HCT116 (cell line): ENCODE data around the gene EGFL7. TPM values are rescaled to one million over a fixed set of nuclear protein-coding genes. Genes with fewer than 3 reads are reported as not detected.

ENCODE experiments used
- ATAC-seq: fragments of 200-7000 bp; cut with Tn5 transposase; 2 replicates; pipeline ENCODE4 v1.9.1; 2020; ENCODE audit warnings: mild to moderate bottlenecking, moderate library complexity
- BruUV-seq: library from RNA; stranded (reverse); fragments of 400-500 nt; replicated peaks from 2 replicates; lab custom pipeline; 2021; lab: Mats Ljungman, UMichigan
- CTCF ChIA-PET: fragments of 300-600 bp; sonication (Branson Sonifier 250); formaldehyde crosslinking; loops from one replicate; lab custom pipeline; 2021; ENCODE audit warnings: antibody characterized with exemption; lab: Charles Lee
- POLR2A ChIA-PET: fragments of 300-600, 350-600 bp; sonication (Branson Sonifier 250); formaldehyde crosslinking; loops from one replicate; lab custom pipeline; 2021; ENCODE audit warnings: antibody characterized with exemption; lab: Charles Lee
- RAD21 ChIA-PET, 2 experiments: fragments of 300-600 bp; sonication (Branson Sonifier 250); formaldehyde crosslinking; loops; one replicate each; lab custom pipeline; 2023; ENCODE audit warnings: low total read pairs in 2 of 2; ENCODE audit not compliant: uncharacterized antibody in 2 of 2, unreplicated experiment in 2 of 2, low non-redundant PET in 1 of 2; lab: Charles Lee
- DNase-seq: peaks from one replicate; pipeline ENCODE4 v3.0.0-alpha.2; 2010; ENCODE audit warnings: low read depth, low spot score
- H2AFZ ChIP-seq: fragments of 200-600 bp; shearing (Covaris generic), sonication (generic); 2 replicates; pipeline ENCODE4 v1.6.1; 2017; ENCODE audit warnings: low read depth, mixed run types, mixed read lengths, antibody characterized with exemption, low read length; ENCODE audit not compliant: poor library complexity, severe bottlenecking
- H3K27ac ChIP-seq: 2 replicates; pipeline ENCODE4 v1.5.1; 2012; ENCODE audit warnings: low read depth, low read length
- H3K27me3 ChIP-seq: fragments of 200-600 bp; sonication (generic); 2 replicates; pipeline ENCODE4 v1.6.1; 2016; ENCODE audit warnings: mixed run types, low read length, mixed read lengths; ENCODE audit not compliant: insufficient read depth
- H3K36me3 ChIP-seq, 2 experiments: fragments of 200-500 bp in 1 of 2; fragments of 200-600 bp in 1 of 2; sonication (Bioruptor generic) in 1 of 2; sonication (generic) in 1 of 2; 2 replicates each; pipeline versions ENCODE4 v1.5.1 to v1.6.1; 2014 to 2016; ENCODE audit warnings: low read length in 2 of 2, inconsistent platforms in 1 of 2, mixed read lengths in 1 of 2, mixed run types in 1 of 2; ENCODE audit not compliant: insufficient read depth in 2 of 2, control insufficient read depth in 1 of 2
- H3K4me1 ChIP-seq, 2 experiments: fragments of 200-600 bp in 1 of 2; sonication (generic) in 1 of 2; 2 replicates each; pipeline versions ENCODE4 v1.5.1 to v1.6.1; 2012 to 2017; ENCODE audit warnings: low read length in 2 of 2, inconsistent platforms in 1 of 2, mild to moderate bottlenecking in 1 of 2, mixed read lengths in 1 of 2, mixed run types in 1 of 2, moderate library complexity in 1 of 2; ENCODE audit not compliant: insufficient read depth in 2 of 2, control insufficient read depth in 1 of 2
- H3K4me2 ChIP-seq: fragments of 200-600 bp; sonication (generic); 2 replicates; pipeline ENCODE4 v1.6.1; 2017; ENCODE audit warnings: mixed run types, low read length, mixed read lengths
- H3K4me3 ChIP-seq, 2 experiments: fragments of 200-600 bp in 1 of 2; sonication (generic) in 1 of 2; replicated peaks in 1 of 2; 2 replicates each; pipeline ENCODE4 v1.5.1; 2011 to 2016; ENCODE audit warnings: low read length in 2 of 2, control low read depth in 1 of 2, low read depth in 1 of 2, mild to moderate bottlenecking in 1 of 2, mixed read lengths in 1 of 2, mixed run types in 1 of 2
- H3K79me2 ChIP-seq: fragments of 200-600 bp; sonication (generic); 2 replicates; pipeline ENCODE4 v1.6.1; 2017; ENCODE audit warnings: mild to moderate bottlenecking, mixed run types, low read length, moderate library complexity, mixed read lengths; ENCODE audit not compliant: insufficient read depth
- H3K9ac ChIP-seq: fragments of 200-600 bp; sonication (generic); 2 replicates; pipeline ENCODE4 v1.6.1; 2016; ENCODE audit warnings: low read length, mixed read lengths
- H3K9me2 ChIP-seq: fragments of 200-600 bp; sonication (generic), shearing (Covaris generic); 2 replicates; pipeline ENCODE4 v1.6.1; 2017; ENCODE audit warnings: mixed run types, mild to moderate bottlenecking, moderate library complexity; ENCODE audit not compliant: insufficient read depth
- H3K9me3 ChIP-seq, 2 experiments: fragments of 200-500 bp in 1 of 2; fragments of 200-600 bp in 1 of 2; sonication (Bioruptor generic) in 1 of 2; sonication (generic) in 1 of 2; 2 replicates each; pipeline ENCODE4 v1.6.1; 2014 to 2017; ENCODE audit warnings: low read length in 2 of 2, mixed read lengths in 2 of 2, inconsistent platforms in 1 of 2, low read depth in 1 of 2, mild to moderate bottlenecking in 1 of 2, mixed run types in 1 of 2, moderate library complexity in 1 of 2; ENCODE audit not compliant: control insufficient read depth in 1 of 2, insufficient read depth in 1 of 2
- H4K20me1 ChIP-seq: fragments of 200-600 bp; sonication (generic), shearing (Covaris generic); 2 replicates; pipeline ENCODE4 v1.6.1; 2017; ENCODE audit warnings: mixed run types, mild to moderate bottlenecking, moderate library complexity; ENCODE audit not compliant: insufficient read depth
- CBX3 ChIP-seq: IDR thresholded peaks from 2 replicates; pipeline ENCODE4 v1.6.1; 2012; ENCODE audit warnings: low read depth
- CEBPB ChIP-seq: IDR thresholded peaks from 2 replicates; pipeline ENCODE4 v1.6.1; 2012; ENCODE audit warnings: low read depth
- EGR1 ChIP-seq: IDR thresholded peaks from 2 replicates; pipeline ENCODE4 v1.6.1; 2012; ENCODE audit warnings: low read depth
- ELF1 ChIP-seq: IDR thresholded peaks from 2 replicates; pipeline ENCODE4 v1.6.1; 2012; ENCODE audit warnings: low read depth, borderline replicate concordance
- EZH2phosphoT487 ChIP-seq: fragments of 200-600 bp; IDR thresholded peaks from 2 replicates; pipeline ENCODE4 v1.6.1; 2018; ENCODE audit warnings: antibody characterized with exemption, borderline replicate concordance
- FOSL1 ChIP-seq: IDR thresholded peaks from 2 replicates; pipeline ENCODE4 v1.6.1; 2012; ENCODE audit warnings: low read depth
- POLR2A ChIP-seq: IDR thresholded peaks from 2 replicates; pipeline ENCODE4 v1.7.0; 2011; ENCODE audit warnings: borderline replicate concordance; ENCODE audit not compliant: insufficient read depth, insufficient read length; ENCODE audit errors: extremely low read depth
- POLR2AphosphoS5 ChIP-seq: IDR thresholded peaks from 2 replicates; pipeline ENCODE4 v1.6.1; 2011; ENCODE audit warnings: mild to moderate bottlenecking, low read depth, low read length, moderate library complexity
- RAD21 ChIP-seq: IDR thresholded peaks from 2 replicates; pipeline ENCODE4 v1.6.1; 2012; ENCODE audit warnings: low read depth, mild to moderate bottlenecking
- SIN3A ChIP-seq: IDR thresholded peaks from 2 replicates; pipeline ENCODE4 v1.6.1; 2012; ENCODE audit warnings: low read depth
- SP1 ChIP-seq: IDR thresholded peaks from 2 replicates; pipeline ENCODE4 v1.6.1; 2012; ENCODE audit warnings: low read depth
- SRF ChIP-seq: IDR thresholded peaks from 2 replicates; pipeline ENCODE4 v1.6.1; 2012; ENCODE audit warnings: low read depth
- TCF7L2 ChIP-seq: IDR thresholded peaks from 2 replicates; pipeline ENCODE4 v1.7.0; 2011; ENCODE audit warnings: borderline replicate concordance, inconsistent platforms; ENCODE audit not compliant: insufficient read depth, insufficient read length; ENCODE audit errors: extremely low read depth
- YY1 ChIP-seq: IDR thresholded peaks from 2 replicates; pipeline ENCODE4 v1.6.1; 2011; ENCODE audit warnings: low read length, low read depth, moderate library complexity, mild to moderate bottlenecking; ENCODE audit not compliant: insufficient replicate concordance; ENCODE audit errors: extremely low read depth
- ZFX ChIP-seq: fragments of 450-650 bp; IDR thresholded peaks from 2 replicates; pipeline ENCODE4 v1.6.1; 2017
- ZNF274 ChIP-seq: fragments of 200-500 bp; sonication (Bioruptor generic); IDR thresholded peaks from 2 replicates; pipeline ENCODE4 v1.6.1; 2014; ENCODE audit warnings: mild to moderate bottlenecking, low read depth, low read length, inconsistent platforms
- intact Hi-C: fragments of 100-400 bp; cut with micrococcal nuclease; formaldehyde crosslinking; loops from 2 replicates; pipeline ENCODE4 v1.10.0; 2022
- total RNA-seq: library from RNA; stranded (reverse); gene quantifications from one replicate; pipeline ENCODE4 v1.2.1, GENCODE V29; 2021; ENCODE audit not compliant: unreplicated experiment
- TF ChIP-seq, protein P1 (sequence below): IDR thresholded peaks from 2 replicates; pipeline ENCODE4 v1.6.1; 2012; ENCODE audit warnings: low read depth
- TF ChIP-seq, protein P2 (sequence below), 3 experiments: fragments of 200-600 bp in 1 of 3; sonication (generic) in 1 of 3; IDR thresholded peaks in 2 of 3; conservative IDR thresholded peaks in 1 of 3; 2 replicates each; pipeline ENCODE4 v1.5.1; 2012 to 2017; ENCODE audit warnings: low read depth in 2 of 3, low read length in 2 of 3, antibody characterized with exemption in 1 of 3, borderline replicate concordance in 1 of 3, control low read depth in 1 of 3, mild to moderate bottlenecking in 1 of 3, mixed read lengths in 1 of 3, mixed run types in 1 of 3, moderate library complexity in 1 of 3; ENCODE audit not compliant: insufficient read depth in 1 of 3
- TF ChIP-seq, protein P3 (sequence below): IDR thresholded peaks from 2 replicates; pipeline ENCODE4 v1.6.1; 2012
- TF ChIP-seq, protein P4 (sequence below): IDR thresholded peaks from 2 replicates; pipeline ENCODE4 v1.6.1; 2011; ENCODE audit warnings: mild to moderate bottlenecking, low read length, moderate library complexity; ENCODE audit not compliant: insufficient replicate concordance; ENCODE audit errors: extremely low read depth

Gene EGFL7
- total RNA-seq, 1 experiment from 2014 or later, result 82.0 TPM

DNA sequence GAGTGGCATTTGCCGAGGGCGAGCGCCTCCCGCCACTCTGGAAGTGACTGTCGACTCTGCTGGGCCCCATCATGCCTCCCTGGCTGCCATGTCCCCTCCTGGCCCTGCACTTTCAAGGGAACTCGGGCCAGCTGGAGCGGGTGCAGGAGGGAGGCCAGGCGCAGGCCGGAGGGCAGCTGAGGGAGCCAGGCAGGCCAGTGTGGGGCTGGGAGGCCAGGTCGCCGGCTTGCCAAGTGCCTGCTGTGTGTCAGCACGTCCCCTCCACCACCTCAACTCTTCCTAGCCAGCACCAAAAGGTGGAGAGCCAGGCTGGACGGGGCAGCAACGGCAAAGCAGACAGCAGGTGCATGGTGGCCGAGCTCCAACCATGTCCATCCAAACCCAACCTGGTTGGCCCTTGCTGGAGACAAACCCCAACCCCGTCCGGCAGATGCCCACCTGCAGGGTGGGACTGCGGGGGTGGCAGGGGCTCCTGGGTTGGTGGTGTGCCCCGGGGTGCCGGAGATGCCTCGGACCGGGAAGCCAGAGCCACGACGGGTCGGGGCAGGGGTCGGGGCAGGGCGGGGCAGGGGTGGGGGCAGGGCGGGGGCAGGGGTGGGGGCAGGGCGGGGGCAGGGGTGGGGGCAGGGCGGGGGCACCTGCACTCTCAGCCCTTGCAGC lies 36.5 kb upstream of the EGFL7 start:
- no peak for DNase-seq
- Histone ChIP-seq H4K20me1 (no peaks in the 10 kb centered on the region), H3K4me3 (no peak overlapping the region), H3K79me2 (no peaks in the 10 kb centered on the region), H3K9me2 (no peaks in the 10 kb centered on the region), H3K27ac (no peak overlapping the region; the same call in 1 of the 2 replicates), H3K36me3 (no peaks in the 10 kb centered on the region), H3K27me3 (no peaks in the 10 kb centered on the region), H3K4me1 (peaks cover 0 to 4% of the 10 kb centered on the region in 2 experiments; a peak in 2 of 4 replicates), H2AFZ (no peak overlapping the region), H3K9ac (no peak overlapping the region), H3K4me2 (no peak overlapping the region), H3K9me3 (peaks cover 0 to 4% of the 10 kb centered on the region in 2 experiments; a peak in 1 of 4 replicates)
- CTCF ChIA-PET, result interaction anchor here (1.1 to 7.4 kb wide), 2 partner anchors 8 to 140 kb away, joined by 3 to 108 read pairs; no protein-coding TSS in a partner anchor
- TF ChIP-seq, protein P1, sequence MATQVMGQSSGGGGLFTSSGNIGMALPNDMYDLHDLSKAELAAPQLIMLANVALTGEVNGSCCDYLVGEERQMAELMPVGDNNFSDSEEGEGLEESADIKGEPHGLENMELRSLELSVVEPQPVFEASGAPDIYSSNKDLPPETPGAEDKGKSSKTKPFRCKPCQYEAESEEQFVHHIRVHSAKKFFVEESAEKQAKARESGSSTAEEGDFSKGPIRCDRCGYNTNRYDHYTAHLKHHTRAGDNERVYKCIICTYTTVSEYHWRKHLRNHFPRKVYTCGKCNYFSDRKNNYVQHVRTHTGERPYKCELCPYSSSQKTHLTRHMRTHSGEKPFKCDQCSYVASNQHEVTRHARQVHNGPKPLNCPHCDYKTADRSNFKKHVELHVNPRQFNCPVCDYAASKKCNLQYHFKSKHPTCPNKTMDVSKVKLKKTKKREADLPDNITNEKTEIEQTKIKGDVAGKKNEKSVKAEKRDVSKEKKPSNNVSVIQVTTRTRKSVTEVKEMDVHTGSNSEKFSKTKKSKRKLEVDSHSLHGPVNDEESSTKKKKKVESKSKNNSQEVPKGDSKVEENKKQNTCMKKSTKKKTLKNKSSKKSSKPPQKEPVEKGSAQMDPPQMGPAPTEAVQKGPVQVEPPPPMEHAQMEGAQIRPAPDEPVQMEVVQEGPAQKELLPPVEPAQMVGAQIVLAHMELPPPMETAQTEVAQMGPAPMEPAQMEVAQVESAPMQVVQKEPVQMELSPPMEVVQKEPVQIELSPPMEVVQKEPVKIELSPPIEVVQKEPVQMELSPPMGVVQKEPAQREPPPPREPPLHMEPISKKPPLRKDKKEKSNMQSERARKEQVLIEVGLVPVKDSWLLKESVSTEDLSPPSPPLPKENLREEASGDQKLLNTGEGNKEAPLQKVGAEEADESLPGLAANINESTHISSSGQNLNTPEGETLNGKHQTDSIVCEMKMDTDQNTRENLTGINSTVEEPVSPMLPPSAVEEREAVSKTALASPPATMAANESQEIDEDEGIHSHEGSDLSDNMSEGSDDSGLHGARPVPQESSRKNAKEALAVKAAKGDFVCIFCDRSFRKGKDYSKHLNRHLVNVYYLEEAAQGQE, result no peak
- TF ChIP-seq FOSL1 (no peak), SRF (no peak), POLR2AphosphoS5 (no peak), POLR2A (no peak), CEBPB (no peak), ZNF274 (no peak), EZH2phosphoT487 (no peak), ZFX (no peak), SIN3A (no peak), EGR1 (no peak), RAD21 (no peak), YY1 (no peak), TCF7L2 (no peak), SP1 (no peak), CBX3 (no peak), ELF1 (no peak)
- TF ChIP-seq, protein P2, sequence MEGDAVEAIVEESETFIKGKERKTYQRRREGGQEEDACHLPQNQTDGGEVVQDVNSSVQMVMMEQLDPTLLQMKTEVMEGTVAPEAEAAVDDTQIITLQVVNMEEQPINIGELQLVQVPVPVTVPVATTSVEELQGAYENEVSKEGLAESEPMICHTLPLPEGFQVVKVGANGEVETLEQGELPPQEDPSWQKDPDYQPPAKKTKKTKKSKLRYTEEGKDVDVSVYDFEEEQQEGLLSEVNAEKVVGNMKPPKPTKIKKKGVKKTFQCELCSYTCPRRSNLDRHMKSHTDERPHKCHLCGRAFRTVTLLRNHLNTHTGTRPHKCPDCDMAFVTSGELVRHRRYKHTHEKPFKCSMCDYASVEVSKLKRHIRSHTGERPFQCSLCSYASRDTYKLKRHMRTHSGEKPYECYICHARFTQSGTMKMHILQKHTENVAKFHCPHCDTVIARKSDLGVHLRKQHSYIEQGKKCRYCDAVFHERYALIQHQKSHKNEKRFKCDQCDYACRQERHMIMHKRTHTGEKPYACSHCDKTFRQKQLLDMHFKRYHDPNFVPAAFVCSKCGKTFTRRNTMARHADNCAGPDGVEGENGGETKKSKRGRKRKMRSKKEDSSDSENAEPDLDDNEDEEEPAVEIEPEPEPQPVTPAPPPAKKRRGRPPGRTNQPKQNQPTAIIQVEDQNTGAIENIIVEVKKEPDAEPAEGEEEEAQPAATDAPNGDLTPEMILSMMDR (IDR thresholded peaks at IDR 0.05 in 2 of 3, conservative IDR thresholded peaks at IDR 0.05 in 1 of 3; ENCODE audit: borderline replicate concordance in 1 of 3, insufficient read depth in 1 of 3, low read depth in 2 of 3, low read length in 2 of 3), result no peak
- TF ChIP-seq, protein P3, sequence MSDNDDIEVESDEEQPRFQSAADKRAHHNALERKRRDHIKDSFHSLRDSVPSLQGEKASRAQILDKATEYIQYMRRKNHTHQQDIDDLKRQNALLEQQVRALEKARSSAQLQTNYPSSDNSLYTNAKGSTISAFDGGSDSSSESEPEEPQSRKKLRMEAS, result no peak
- TF ChIP-seq, protein P4, sequence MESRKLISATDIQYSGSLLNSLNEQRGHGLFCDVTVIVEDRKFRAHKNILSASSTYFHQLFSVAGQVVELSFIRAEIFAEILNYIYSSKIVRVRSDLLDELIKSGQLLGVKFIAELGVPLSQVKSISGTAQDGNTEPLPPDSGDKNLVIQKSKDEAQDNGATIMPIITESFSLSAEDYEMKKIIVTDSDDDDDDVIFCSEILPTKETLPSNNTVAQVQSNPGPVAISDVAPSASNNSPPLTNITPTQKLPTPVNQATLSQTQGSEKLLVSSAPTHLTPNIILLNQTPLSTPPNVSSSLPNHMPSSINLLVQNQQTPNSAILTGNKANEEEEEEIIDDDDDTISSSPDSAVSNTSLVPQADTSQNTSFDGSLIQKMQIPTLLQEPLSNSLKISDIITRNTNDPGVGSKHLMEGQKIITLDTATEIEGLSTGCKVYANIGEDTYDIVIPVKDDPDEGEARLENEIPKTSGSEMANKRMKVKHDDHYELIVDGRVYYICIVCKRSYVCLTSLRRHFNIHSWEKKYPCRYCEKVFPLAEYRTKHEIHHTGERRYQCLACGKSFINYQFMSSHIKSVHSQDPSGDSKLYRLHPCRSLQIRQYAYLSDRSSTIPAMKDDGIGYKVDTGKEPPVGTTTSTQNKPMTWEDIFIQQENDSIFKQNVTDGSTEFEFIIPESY, result no peak
- intact Hi-C loops, result no loop called here
- no TSS peak for BruUV-seq
- no peak for ATAC-seq
- RAD21 ChIA-PET, result interaction anchor here (0.8 to 2.1 kb wide), 4 partner anchors 137 to 141 kb away, joined by 3 to 9 read pairs (median 4); no protein-coding TSS in a partner anchor
- POLR2A ChIA-PET, result interaction anchor here (1.4 kb wide), 1 partner anchor 86 kb away, joined by 4 read pairs; no protein-coding TSS in a partner anchor
